CD4-positive, alpha-beta T cell treated with Interleukin-4 for 1 hour (primary cell): ENCODE measurements around the gene ANAPC5.
"Not testable (repeated sequence)": the region's sequence is repeated elsewhere in the genome, so short reads cannot be mapped to it uniquely, and the experiment has no call there.

Experiments used
- DNase-seq, 2 donors: peaks; one replicate each; pipeline ENCODE4 v3.0.0-alpha.2; 2020 to 2022

Gene ANAPC5

GRCh38 chr12:121351820-121352681, at the start of gene ANAPC5:
Gene ANAPC5 (minus strand): TSS chr12:121352411. CDS start chr12:121352340, 71 bp downstream.
- DNase-seq, result peak; percentile 96

GRCh38 chr12:121400332-121401139, 48.3 kb upstream of the ANAPC5 start:
- peak; percentile 48 to 70 for DNase-seq

GRCh38 chr12:121399391-121400331, 47.5 kb upstream of the ANAPC5 start, which contains the start of gene RNF34:
Gene RNF34 (plus strand): TSS chr12:121400118. CDS start chr12:121400213, 95 bp downstream.
- peak; percentile 98 for DNase-seq

GRCh38 chr12:121398355-121398754, 46.1 kb upstream of the ANAPC5 start:
- no peak for DNase-seq

GRCh38 chr12:121397521-121397920, 45.3 kb upstream of the ANAPC5 start:
- no peak for DNase-seq

GRCh38 chr12:121392325-121392716, 40.1 kb upstream of the ANAPC5 start:
- DNase-seq, result no peak

GRCh38 chr12:121391619-121392324, 39.6 kb upstream of the ANAPC5 start:
- peak; percentile 29 to 37 for DNase-seq

GRCh38 chr12:121390856-121391255, 38.6 kb upstream of the ANAPC5 start:
- DNase-seq, result no peak

- peak in 1 of 2 donors; percentile 24 for DNase-seq
Measured at GRCh38 chr12:121388421-121388981, 36.3 kb upstream of the ANAPC5 start.

- DNase-seq, result not testable (repeated sequence)
Measured at GRCh38 chr12:121384891-121385290, 32.7 kb upstream of the ANAPC5 start.

- no peak for DNase-seq
Measured at GRCh38 chr12:121383601-121384021, 31.4 kb upstream of the ANAPC5 start.

- no peak for DNase-seq
Measured at GRCh38 chr12:121379945-121380344, 27.7 kb upstream of the ANAPC5 start.

- DNase-seq, result no peak
Measured at GRCh38 chr12:121378736-121379135, 26.5 kb upstream of the ANAPC5 start.

GRCh38 chr12:121376754-121377697, 24.8 kb upstream of the ANAPC5 start:
- no peak for DNase-seq

GRCh38 chr12:121374945-121375584, 22.9 kb upstream of the ANAPC5 start:
- DNase-seq, result not testable (repeated sequence)

GRCh38 chr12:121374336-121374735, 22.1 kb upstream of the ANAPC5 start:
- not testable (repeated sequence) for DNase-seq

GRCh38 chr12:121373755-121374154, 21.5 kb upstream of the ANAPC5 start:
- DNase-seq, result no peak

GRCh38 chr12:121371404-121371803, 19.2 kb upstream of the ANAPC5 start:
- DNase-seq, result no peak

- DNase-seq, result no peak
Measured at GRCh38 chr12:121366063-121366459, 13.8 kb upstream of the ANAPC5 start.
